Measurements from ENCODE around the gene PURB.
A peak's percentile ranks its signal among the peaks of the same experiment; 100 is the strongest.

DNA sequence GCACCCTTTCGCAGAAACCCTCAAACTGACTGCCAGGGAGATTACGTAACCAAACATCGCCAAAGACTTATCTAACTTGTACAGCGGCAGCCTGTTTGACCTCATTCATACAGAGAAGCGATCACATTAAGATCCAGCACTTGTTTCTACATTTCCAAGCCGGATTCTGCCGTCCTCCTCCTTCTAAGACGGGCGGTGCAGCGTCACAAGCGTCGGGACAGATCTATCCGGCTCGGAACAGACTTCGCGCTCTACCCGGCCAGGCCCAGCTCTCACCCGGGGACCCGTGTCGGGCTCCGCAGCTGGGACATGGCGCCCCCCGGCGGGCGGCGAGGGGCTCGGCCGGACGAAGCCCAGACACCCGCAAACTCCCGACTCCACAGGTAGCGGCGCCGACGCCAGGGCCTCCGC, 37.8 kb downstream of the PURB start:
- TF ChIP-seq, protein P1, sequence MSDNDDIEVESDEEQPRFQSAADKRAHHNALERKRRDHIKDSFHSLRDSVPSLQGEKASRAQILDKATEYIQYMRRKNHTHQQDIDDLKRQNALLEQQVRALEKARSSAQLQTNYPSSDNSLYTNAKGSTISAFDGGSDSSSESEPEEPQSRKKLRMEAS (IDR thresholded peaks at IDR 0.05; ENCODE audit: low read depth) = no peak; the same call in 1 of the 2 replicates
- TF ChIP-seq RFX5 (IDR thresholded peaks at IDR 0.05; ENCODE audit: low read length) = no peak
- no peak for TF ChIP-seq MEF2A (IDR thresholded peaks at IDR 0.05; ENCODE audit: borderline replicate concordance, low read depth)
- no peak for TF ChIP-seq NRF1 (IDR thresholded peaks at IDR 0.05; ENCODE audit: low read depth, low read length)
- TF ChIP-seq, protein P2, sequence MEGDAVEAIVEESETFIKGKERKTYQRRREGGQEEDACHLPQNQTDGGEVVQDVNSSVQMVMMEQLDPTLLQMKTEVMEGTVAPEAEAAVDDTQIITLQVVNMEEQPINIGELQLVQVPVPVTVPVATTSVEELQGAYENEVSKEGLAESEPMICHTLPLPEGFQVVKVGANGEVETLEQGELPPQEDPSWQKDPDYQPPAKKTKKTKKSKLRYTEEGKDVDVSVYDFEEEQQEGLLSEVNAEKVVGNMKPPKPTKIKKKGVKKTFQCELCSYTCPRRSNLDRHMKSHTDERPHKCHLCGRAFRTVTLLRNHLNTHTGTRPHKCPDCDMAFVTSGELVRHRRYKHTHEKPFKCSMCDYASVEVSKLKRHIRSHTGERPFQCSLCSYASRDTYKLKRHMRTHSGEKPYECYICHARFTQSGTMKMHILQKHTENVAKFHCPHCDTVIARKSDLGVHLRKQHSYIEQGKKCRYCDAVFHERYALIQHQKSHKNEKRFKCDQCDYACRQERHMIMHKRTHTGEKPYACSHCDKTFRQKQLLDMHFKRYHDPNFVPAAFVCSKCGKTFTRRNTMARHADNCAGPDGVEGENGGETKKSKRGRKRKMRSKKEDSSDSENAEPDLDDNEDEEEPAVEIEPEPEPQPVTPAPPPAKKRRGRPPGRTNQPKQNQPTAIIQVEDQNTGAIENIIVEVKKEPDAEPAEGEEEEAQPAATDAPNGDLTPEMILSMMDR (IDR thresholded peaks at IDR 0.05) = peak; percentile 96
- TF ChIP-seq GABPA (IDR thresholded peaks at IDR 0.05; ENCODE audit: low read depth) = no peak; the same call in 1 of the 2 replicates
- TF ChIP-seq GATA2 (CRISPR knock-in tag; IDR thresholded peaks at IDR 0.05) = no peak
- no peak for TF ChIP-seq EP300 (IDR thresholded peaks at IDR 0.05; ENCODE audit: borderline replicate concordance in 1 of 2, low read depth in 1 of 2, low read length in 1 of 2)
- TF ChIP-seq RXRA (IDR thresholded peaks at IDR 0.05; ENCODE audit: borderline replicate concordance, low read depth) = no peak

Data from SK-N-SH (cell line).